HCT116 (cell line): ENCODE measurements around the gene KAZN.

ENCODE experiments used
- POLR2A ChIP-seq: IDR thresholded peaks from 2 replicates; pipeline ENCODE4 v1.7.0; 2011; ENCODE audit warnings: borderline replicate concordance; ENCODE audit not compliant: insufficient read depth, insufficient read length; ENCODE audit errors: extremely low read depth
- TCF7L2 ChIP-seq: IDR thresholded peaks from 2 replicates; pipeline ENCODE4 v1.7.0; 2011; ENCODE audit warnings: borderline replicate concordance, inconsistent platforms; ENCODE audit not compliant: insufficient read depth, insufficient read length; ENCODE audit errors: extremely low read depth
- TF ChIP-seq, protein P1 (sequence below), 3 experiments: fragments of 200-600 bp in 1 of 3; sonication (generic) in 1 of 3; IDR thresholded peaks in 2 of 3; conservative IDR thresholded peaks in 1 of 3; 2 replicates each; pipeline ENCODE4 v1.5.1; 2012 to 2017; ENCODE audit warnings: low read depth in 2 of 3, low read length in 2 of 3, antibody characterized with exemption in 1 of 3, borderline replicate concordance in 1 of 3, control low read depth in 1 of 3, mild to moderate bottlenecking in 1 of 3, mixed read lengths in 1 of 3, mixed run types in 1 of 3, moderate library complexity in 1 of 3; ENCODE audit not compliant: insufficient read depth in 1 of 3

DNA sequence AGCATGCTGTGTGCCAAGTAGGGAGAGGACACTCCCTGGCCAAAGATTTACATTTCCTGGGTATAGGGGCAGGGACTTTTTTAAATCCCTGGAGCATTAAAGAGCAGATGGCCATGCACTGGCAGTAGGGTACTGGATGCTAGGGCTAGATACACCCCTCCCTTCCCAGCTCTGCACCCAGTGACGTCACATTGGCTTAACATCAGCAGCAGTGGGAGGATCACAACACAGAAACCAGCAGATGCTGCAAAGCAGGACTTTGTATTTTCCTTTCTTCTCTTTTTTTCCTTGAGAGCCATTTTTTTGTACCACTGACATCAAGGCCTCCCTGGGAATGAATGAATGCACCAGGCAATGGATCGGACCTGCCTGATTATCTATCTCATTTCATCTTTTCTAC, 243.0 kb downstream of the KAZN start:
- no peak for TF ChIP-seq TCF7L2
- no peak for TF ChIP-seq POLR2A
- TF ChIP-seq, protein P1, sequence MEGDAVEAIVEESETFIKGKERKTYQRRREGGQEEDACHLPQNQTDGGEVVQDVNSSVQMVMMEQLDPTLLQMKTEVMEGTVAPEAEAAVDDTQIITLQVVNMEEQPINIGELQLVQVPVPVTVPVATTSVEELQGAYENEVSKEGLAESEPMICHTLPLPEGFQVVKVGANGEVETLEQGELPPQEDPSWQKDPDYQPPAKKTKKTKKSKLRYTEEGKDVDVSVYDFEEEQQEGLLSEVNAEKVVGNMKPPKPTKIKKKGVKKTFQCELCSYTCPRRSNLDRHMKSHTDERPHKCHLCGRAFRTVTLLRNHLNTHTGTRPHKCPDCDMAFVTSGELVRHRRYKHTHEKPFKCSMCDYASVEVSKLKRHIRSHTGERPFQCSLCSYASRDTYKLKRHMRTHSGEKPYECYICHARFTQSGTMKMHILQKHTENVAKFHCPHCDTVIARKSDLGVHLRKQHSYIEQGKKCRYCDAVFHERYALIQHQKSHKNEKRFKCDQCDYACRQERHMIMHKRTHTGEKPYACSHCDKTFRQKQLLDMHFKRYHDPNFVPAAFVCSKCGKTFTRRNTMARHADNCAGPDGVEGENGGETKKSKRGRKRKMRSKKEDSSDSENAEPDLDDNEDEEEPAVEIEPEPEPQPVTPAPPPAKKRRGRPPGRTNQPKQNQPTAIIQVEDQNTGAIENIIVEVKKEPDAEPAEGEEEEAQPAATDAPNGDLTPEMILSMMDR (IDR thresholded peaks at IDR 0.05 in 2 of 3, conservative IDR thresholded peaks at IDR 0.05 in 1 of 3; ENCODE audit: borderline replicate concordance in 1 of 3, insufficient read depth in 1 of 3, low read depth in 2 of 3, low read length in 2 of 3): no peak
